ENCODE data around the gene SFMBT2.

SFMBT2 gene

DNA sequence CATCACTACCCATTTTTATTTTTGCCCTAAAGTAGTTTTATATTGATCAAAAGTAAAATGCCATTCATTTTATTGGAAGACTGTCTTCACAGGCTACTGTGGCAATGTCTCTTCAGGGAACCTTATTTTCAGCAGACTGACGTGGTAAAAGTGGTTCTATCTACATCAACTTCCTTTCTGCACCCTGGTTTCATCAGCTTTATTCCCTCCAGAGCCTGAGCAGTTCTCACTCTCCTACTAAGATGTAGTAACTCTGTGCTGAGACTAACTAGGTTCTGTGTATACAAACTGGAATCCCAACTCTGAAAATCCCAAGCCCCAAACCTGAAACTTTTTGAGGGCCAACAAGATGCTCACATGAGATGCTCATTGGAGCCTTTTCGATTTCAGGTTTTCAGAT, 155.3 kb downstream of the SFMBT2 start:
- TF ChIP-seq, protein P1, sequence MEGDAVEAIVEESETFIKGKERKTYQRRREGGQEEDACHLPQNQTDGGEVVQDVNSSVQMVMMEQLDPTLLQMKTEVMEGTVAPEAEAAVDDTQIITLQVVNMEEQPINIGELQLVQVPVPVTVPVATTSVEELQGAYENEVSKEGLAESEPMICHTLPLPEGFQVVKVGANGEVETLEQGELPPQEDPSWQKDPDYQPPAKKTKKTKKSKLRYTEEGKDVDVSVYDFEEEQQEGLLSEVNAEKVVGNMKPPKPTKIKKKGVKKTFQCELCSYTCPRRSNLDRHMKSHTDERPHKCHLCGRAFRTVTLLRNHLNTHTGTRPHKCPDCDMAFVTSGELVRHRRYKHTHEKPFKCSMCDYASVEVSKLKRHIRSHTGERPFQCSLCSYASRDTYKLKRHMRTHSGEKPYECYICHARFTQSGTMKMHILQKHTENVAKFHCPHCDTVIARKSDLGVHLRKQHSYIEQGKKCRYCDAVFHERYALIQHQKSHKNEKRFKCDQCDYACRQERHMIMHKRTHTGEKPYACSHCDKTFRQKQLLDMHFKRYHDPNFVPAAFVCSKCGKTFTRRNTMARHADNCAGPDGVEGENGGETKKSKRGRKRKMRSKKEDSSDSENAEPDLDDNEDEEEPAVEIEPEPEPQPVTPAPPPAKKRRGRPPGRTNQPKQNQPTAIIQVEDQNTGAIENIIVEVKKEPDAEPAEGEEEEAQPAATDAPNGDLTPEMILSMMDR (IDR thresholded peaks at IDR 0.05; ENCODE audit: low read length, missing control alignments), result no peak
- H3K4me3 ChIP-seq (replicated peaks; ENCODE audit: low read depth, low read length), result no peak overlapping the region
- DNase-seq (ENCODE audit: low read depth), result no peak

DNA sequence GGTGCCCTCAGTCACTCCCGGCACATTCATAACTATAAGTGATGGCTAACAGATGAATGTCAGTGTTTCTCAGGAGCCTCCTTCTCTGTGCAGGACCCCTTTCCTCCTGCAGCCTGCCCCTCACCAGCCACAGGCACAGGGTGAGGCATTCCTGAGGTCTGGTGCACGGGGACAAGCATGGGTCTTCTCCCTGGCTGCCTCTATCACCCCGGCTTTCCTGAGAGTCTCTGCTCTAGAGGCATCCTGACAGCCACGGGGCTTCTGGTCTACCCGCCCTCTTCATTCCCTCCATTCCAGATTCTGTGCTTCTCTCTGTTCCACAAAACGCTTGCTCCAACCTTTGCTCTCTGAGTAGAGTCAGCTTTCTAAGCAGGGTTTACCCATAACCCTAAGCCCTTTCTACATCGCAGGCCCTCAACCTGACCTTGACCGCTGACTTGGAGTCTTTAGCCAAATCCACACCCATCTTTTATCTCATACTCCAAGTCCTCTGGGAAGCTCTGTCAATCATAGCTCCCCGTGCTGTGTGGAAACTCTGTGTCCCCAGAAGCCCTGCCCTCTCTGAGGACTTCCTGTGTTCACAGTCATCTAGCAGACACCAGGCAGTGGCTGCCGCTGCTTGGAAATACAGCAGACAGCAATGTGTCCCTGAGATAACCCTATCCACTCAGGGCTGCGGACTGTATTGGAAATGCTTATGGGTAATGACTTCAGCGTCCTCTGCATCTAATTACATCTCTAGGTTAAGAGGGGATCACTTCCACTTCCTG, 159.0 kb downstream of the SFMBT2 start:
- TF ChIP-seq, protein P1 (IDR thresholded peaks at IDR 0.05; ENCODE audit: low read length, missing control alignments), result no peak
- no peak for DNase-seq (ENCODE audit: low read depth)
- no peak overlapping the region for H3K4me3 ChIP-seq (replicated peaks; ENCODE audit: low read depth, low read length)

DNA sequence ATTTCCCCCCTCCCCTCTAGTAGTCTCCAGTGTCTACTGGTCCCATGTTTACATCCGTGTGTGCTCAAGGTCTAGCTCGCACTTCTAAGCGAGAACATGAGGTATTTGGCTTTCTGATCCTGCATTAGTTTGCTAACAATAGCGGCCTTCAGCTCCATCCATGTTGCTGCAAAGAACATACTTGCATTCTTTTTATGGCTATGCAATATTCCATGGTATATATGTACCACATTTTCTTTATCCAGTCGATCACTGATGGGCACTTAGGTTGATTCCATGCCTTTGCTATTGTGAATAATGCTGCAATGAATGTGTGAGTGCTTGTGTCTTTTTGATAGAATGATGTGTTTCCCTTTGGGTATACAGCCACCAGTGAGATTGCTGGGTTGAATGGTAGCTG, 160.6 kb downstream of the SFMBT2 start:
- H3K4me3 ChIP-seq (replicated peaks; ENCODE audit: low read depth, low read length), result no peak overlapping the region
- no peak for DNase-seq (ENCODE audit: low read depth)
- TF ChIP-seq, protein P1 (IDR thresholded peaks at IDR 0.05; ENCODE audit: low read length, missing control alignments), result no peak

DNA sequence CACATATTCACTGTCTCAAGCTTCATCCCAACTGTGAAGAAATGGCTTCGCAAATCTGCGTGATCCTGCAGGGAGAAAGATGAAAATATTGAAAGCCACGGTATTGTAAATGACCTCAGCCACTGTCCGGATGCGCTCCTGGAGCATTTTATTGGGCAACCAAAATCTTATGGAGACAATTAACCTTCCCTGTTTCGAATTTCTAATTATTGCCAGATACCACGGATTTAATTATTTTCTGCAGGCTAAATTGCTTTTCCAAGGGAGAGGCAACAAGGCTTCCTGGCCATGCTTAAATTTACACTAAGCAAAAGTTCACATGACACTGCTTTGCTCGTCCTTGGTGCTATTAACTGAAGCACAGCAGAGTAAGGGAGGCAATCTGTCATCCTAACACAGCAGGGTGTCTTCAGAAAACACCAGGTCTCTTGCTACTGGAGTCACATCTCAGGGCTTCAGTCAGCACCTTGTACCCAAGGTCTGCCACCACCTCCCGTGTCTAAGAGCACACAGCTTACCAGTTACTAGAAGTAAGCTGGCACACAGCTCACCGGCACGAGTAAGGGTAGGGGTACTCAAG, 162.2 kb downstream of the SFMBT2 start:
- no peak for DNase-seq (ENCODE audit: low read depth)
- TF ChIP-seq, protein P1 (IDR thresholded peaks at IDR 0.05; ENCODE audit: low read length, missing control alignments), result no peak
- no peak overlapping the region for H3K4me3 ChIP-seq (replicated peaks; ENCODE audit: low read depth, low read length)

DNA sequence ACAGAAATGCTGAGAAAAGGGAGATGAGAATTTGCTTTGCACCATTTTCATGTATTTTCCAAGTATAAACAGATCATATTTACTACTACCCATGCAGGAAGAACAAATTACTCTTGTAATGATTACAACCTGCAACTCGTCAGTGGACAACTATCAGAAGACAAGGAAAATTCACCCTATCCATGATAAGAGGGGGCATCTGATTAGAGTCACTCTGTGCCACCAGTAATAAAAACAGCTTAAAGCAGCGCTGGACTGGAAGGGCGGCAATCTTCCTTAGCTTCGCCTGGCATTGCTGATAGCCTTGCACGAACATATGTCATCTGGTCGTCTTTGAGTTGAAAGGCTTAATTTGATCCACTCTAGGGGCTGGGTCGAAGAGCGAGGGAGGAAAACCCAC, 162.7 kb downstream of the SFMBT2 start:
- no peak overlapping the region for H3K4me3 ChIP-seq (replicated peaks; ENCODE audit: low read depth, low read length)
- DNase-seq (ENCODE audit: low read depth), result no peak
- TF ChIP-seq, protein P1 (IDR thresholded peaks at IDR 0.05; ENCODE audit: low read length, missing control alignments), result no peak

DNA sequence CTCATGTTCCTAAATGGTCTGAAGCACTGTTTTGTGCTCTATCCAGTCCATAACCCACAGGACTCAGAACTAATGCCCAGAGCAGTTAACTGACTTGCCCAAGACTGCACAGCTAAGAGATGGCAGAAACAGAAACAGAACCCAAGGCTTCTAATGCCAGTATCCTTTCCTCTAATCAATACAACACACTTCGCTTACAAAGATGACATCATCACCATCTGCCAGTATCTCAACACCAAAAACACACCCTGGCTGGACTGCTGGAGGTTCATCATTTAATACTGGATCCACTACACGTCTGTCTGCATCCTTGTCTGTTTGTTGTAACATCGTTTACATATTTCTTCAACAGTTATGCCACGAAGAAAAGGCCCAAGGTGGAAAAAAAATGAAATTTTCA, 165.3 kb downstream of the SFMBT2 start:
- H3K4me3 ChIP-seq (replicated peaks; ENCODE audit: low read depth, low read length), result no peak overlapping the region
- no peak for DNase-seq (ENCODE audit: low read depth)
- TF ChIP-seq, protein P1 (IDR thresholded peaks at IDR 0.05; ENCODE audit: low read length, missing control alignments), result no peak

DNA sequence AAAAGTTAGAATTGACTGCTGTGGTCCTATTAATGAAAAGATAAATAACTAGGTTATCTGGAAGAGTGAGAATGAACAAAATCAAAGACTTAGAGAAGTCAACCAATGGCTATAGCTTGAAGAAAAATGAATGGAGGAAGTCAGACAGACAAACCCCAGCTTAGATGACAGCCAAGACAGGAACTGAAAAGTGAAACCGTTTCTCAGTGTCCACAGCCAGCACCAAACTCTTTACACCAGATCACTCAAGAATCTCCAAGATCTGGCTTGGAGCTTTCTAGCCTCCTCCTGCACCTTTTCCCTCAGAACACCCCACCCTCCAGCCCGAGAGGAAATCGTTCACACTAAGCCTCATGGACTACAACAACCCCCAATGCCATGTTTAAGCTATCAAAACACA, 167.0 kb downstream of the SFMBT2 start:
- DNase-seq (ENCODE audit: low read depth), result no peak
- TF ChIP-seq, protein P1 (IDR thresholded peaks at IDR 0.05; ENCODE audit: low read length, missing control alignments), result no peak
- H3K4me3 ChIP-seq (replicated peaks; ENCODE audit: low read depth, low read length), result no peak overlapping the region

Measured in fibroblast of pulmonary artery (primary cell).